GM12865 (cell line): ENCODE data around the gene MAP2K3.

ENCODE experiments used
- DNase-seq: peaks from one replicate; pipeline ENCODE4 v3.0.0; 2010; ENCODE audit warnings: low read depth
- H3K4me3 ChIP-seq: 2 replicates; pipeline ENCODE4 v1.5.1; 2011; ENCODE audit warnings: mild to moderate bottlenecking, low read depth, low read length, control low read depth
- TF ChIP-seq, protein P1 (sequence below): IDR thresholded peaks from 2 replicates; pipeline ENCODE4 v1.5.1; 2011; ENCODE audit warnings: low read length, control low read depth, low read depth, inconsistent platforms; ENCODE audit not compliant: insufficient read depth; ENCODE audit errors: missing control alignments

Gene MAP2K3

DNA sequence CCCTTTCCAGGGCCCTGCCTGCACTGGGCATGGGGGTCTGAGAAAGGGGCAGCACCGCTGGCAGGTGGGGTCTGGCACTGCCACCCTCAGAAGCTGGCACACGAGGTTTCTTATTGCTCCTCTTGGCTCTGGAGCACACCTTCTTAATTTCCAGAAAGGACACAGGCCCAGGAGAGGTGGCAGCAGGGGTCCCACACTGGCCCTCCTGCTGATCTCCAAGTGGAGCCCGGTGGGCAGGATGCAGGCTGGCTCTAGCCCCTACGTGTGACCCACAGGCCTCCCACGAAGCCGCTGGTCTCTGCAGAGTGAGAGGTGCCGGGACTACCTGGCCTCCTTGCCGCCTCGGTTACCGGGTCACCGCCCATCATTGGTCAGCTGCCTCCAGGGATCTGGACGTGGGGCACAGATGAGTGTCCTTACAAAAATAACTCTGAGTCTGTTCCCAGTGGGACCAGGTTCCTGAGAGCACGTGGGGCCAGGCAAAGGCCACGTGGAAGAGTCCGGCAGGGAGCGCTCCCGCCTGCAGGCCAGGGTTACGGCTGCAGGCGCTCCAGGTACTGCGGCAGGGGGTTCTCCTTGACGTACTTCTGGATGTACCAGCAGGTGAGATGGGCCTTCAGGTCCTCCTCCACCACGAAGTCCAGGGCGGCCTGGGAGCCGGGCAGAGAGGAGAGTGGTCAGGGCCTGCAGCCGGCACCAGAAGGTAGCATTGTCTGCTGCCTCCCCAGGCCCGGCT, 41.6 kb upstream of the MAP2K3 start:
- no peak for DNase-seq
- TF ChIP-seq, protein P1, sequence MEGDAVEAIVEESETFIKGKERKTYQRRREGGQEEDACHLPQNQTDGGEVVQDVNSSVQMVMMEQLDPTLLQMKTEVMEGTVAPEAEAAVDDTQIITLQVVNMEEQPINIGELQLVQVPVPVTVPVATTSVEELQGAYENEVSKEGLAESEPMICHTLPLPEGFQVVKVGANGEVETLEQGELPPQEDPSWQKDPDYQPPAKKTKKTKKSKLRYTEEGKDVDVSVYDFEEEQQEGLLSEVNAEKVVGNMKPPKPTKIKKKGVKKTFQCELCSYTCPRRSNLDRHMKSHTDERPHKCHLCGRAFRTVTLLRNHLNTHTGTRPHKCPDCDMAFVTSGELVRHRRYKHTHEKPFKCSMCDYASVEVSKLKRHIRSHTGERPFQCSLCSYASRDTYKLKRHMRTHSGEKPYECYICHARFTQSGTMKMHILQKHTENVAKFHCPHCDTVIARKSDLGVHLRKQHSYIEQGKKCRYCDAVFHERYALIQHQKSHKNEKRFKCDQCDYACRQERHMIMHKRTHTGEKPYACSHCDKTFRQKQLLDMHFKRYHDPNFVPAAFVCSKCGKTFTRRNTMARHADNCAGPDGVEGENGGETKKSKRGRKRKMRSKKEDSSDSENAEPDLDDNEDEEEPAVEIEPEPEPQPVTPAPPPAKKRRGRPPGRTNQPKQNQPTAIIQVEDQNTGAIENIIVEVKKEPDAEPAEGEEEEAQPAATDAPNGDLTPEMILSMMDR = no peak
- H3K4me3 ChIP-seq = no peak overlapping the region

DNA sequence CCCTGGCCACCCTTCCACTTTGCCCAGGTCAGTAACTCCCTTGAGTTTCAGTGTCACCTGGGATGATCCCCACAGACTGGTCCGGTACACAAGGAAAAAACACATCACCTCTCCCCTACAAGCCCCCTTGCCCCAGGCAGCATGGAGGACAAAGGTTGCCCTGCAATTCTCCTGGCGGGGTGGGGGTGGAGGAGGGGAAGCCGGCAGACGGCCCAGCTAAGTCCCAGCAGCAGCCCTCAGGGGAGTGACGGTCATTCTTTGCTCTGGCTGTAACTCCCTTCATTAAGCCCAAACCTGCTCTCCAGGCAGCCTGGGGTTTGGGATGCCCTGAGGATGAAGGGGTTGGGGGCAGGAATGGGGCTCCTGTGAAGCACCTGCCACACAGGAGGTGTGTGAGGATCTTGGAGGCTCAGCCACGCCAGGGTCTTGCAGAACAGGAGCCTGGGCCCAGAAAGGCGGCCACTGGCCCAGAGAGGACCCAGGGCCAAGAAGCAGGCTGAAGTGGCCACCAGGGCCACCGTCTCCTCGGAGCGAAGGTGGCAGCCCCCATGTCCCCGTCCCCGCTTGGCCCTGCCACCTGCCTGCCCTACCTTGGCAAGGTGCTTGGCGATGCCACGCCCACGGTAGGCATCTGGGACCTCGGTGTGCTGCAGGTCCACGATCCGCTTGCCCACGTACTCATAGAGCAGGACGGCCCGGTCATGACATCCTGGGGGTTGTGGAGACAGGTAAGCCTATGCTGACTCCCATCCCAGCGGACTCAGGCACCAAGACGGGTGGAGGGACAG, 40.8 kb upstream of the MAP2K3 start:
- H3K4me3 ChIP-seq = no peak overlapping the region
- DNase-seq = no peak
- TF ChIP-seq, protein P1 = no peak

DNA sequence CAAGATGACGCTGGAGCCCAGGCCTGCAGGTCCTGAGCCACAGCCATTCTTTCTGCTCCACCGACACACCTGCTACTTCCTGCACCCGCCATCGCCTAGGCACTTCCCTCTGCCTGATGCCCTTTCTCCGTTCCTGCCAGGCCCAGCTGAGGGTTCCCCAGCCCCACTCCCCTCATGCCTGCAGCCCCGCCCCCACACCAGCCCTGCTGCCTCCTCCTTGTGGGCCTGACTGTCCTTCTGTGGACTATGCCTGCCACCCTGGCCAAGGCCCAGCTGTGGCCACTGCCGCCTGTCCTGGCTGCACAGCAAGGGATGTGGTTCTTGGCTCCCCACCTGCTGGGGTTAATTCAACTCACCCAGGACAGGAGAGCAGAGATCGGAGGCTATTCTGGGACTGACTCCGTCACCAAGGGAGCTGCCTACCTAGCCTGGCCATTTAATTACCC, 38.8 kb upstream of the MAP2K3 start:
- no peak overlapping the region for H3K4me3 ChIP-seq
- TF ChIP-seq, protein P1 = no peak
- no peak for DNase-seq

DNA sequence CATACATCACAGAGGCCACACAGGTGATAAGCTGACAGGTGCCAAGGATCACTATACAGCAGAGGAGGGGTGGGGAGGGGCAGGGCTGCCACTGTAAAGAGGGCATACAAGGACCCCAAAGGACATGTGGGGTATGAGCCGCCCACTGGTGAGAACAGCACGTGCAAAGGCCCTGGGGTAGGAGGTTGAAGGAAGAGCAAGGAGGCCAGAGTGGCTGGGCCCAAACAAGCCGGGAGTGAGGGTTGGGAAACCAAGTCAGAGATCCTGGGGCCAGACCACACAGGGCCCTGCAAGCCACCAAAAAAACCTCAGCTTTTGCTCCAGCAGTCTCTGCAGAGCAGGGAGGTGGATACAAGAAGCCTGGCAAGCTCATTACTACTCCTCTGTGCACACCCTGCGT, 37.8 kb upstream of the MAP2K3 start:
- TF ChIP-seq, protein P1 = no peak
- DNase-seq = no peak
- no peak overlapping the region for H3K4me3 ChIP-seq

DNA sequence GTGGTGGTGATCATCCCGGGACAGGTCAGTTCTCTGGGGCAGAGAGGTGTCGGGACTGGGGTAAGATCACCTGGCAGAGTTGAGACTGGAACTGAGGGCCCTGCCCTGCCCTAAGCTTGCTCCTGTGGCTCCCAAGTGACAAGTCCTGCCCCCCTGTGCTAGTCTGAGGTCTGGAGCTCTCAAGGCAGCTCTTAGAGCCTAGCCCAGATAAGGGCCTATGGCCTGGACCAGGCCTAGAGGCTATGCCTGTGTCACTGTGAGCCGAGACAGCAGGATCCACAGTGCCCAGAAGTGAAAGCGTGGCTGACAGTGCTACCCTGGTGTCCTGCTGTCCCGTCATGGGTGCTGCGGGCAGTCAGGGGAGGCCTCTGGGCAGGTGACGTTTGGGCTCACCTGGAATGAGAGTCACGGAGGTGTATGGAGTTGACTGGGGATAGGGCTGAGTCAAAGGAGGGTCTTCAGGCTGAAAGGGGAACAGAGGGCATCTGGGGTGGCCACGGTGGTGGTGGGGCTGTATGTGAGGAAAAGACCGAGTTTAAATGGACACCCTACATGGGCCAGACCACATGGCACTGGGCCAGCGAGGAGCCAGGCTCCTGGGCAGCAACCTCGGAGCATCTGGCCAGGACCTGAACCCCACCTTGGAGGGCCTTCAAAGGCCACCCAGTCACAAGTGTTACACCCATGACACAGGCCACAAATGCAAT, 36.8 kb upstream of the MAP2K3 start:
- no peak for DNase-seq
- no peak overlapping the region for H3K4me3 ChIP-seq
- TF ChIP-seq, protein P1 = no peak

- TF ChIP-seq, protein P1 = no peak
- H3K4me3 ChIP-seq = no peak overlapping the region
- DNase-seq = no peak
These were observed 36.0 kb upstream of the MAP2K3 start for GRCh38 chr17:21248500-21248899.
